OCI-LY1 (cell line): ENCODE measurements around the gene ATP7B.

Experiments
- H2AFZ ChIP-seq: fragments of 200-600 bp; sonication (generic), shearing (Covaris generic); 2 replicates; pipeline ENCODE4 v1.6.0; 2014; ENCODE audit warnings: antibody characterized with exemption, mild to moderate bottlenecking, low read length
- H3F3A ChIP-seq: fragments of 200-600 bp; sonication (generic), shearing (Covaris generic); 2 replicates; pipeline ENCODE4 v1.6.0; 2014; ENCODE audit warnings: mild to moderate bottlenecking, antibody characterized with exemption, low read length, moderate library complexity; ENCODE audit not compliant: insufficient read depth
- H3K27ac ChIP-seq: fragments of 200-600 bp; sonication (generic); 2 replicates; pipeline ENCODE4 v1.5.1; 2014; ENCODE audit warnings: low read length, mixed run types, mild to moderate bottlenecking, low read depth; ENCODE audit not compliant: poor library complexity, severe bottlenecking
- H3K27me3 ChIP-seq: fragments of 200-600 bp; sonication (generic); 2 replicates; pipeline ENCODE4 v1.6.0; 2014; ENCODE audit warnings: antibody characterized with exemption, mild to moderate bottlenecking, low read length, moderate library complexity; ENCODE audit not compliant: insufficient read depth
- H3K36me3 ChIP-seq: fragments of 200-600 bp; sonication (generic); 2 replicates; pipeline ENCODE4 v1.6.1; 2014; ENCODE audit warnings: mild to moderate bottlenecking, antibody characterized with exemption, low read length, moderate library complexity, mixed read lengths; ENCODE audit not compliant: insufficient read depth
- H3K4me1 ChIP-seq: fragments of 200-600 bp; sonication (generic); 2 replicates; pipeline ENCODE4 v1.5.1; 2014; ENCODE audit warnings: mild to moderate bottlenecking, low read length, moderate library complexity; ENCODE audit not compliant: insufficient read depth, severe bottlenecking
- H3K4me2 ChIP-seq: fragments of 200-600 bp; sonication (generic), shearing (Covaris generic); 2 replicates; pipeline ENCODE4 v1.6.1; 2014; ENCODE audit warnings: low read length
- H3K4me3 ChIP-seq: fragments of 200-600 bp; sonication (generic); 2 replicates; pipeline ENCODE4 v1.5.1; 2014; ENCODE audit warnings: low read length, low read depth, mild to moderate bottlenecking, mixed read lengths; ENCODE audit not compliant: poor library complexity, severe bottlenecking
- H3K79me2 ChIP-seq: fragments of 200-600 bp; shearing (Covaris generic); 2 replicates; pipeline ENCODE4 v1.6.1; 2016; ENCODE audit warnings: mixed run types, low read length, mixed read lengths; ENCODE audit not compliant: insufficient read depth
- H3K9ac ChIP-seq: fragments of 200-600 bp; sonication (generic), shearing (Covaris generic); 2 replicates; pipeline ENCODE4 v1.6.1; 2014; ENCODE audit warnings: mild to moderate bottlenecking, low read length, mixed read lengths
- H3K9me2 ChIP-seq: fragments of 200-600 bp; sonication (generic), shearing (Covaris generic); 2 replicates; pipeline ENCODE4 v1.6.1; 2014; ENCODE audit warnings: low read depth, mild to moderate bottlenecking, low read length, mixed read lengths
- H3K9me3 ChIP-seq: fragments of 200-600 bp; shearing (Covaris generic); 2 replicates; pipeline ENCODE4 v1.6.1; 2014; ENCODE audit warnings: low read length, mixed read lengths
- H4K20me1 ChIP-seq: fragments of 200-600 bp; sonication (generic), shearing (Covaris generic); 2 replicates; pipeline ENCODE4 v1.6.0; 2016; ENCODE audit warnings: mild to moderate bottlenecking, low read length; ENCODE audit not compliant: insufficient read depth
- EZH2 ChIP-seq: fragments of 200-600 bp; sonication (generic), shearing (Covaris generic); IDR thresholded peaks from 2 replicates; pipeline ENCODE4 v1.8.0; 2017; ENCODE audit warnings: borderline replicate concordance, mixed run types, mild to moderate bottlenecking, antibody characterized with exemption, low read length, moderate library complexity, mixed read lengths
- TF ChIP-seq, protein P1 (sequence below): fragments of 200-600 bp; sonication (generic), shearing (Covaris generic); IDR thresholded peaks from 2 replicates; pipeline ENCODE4 v1.5.1; 2017; ENCODE audit warnings: mild to moderate bottlenecking, antibody characterized with exemption, low read length, moderate library complexity, mixed read lengths

Gene ATP7B

DNA sequence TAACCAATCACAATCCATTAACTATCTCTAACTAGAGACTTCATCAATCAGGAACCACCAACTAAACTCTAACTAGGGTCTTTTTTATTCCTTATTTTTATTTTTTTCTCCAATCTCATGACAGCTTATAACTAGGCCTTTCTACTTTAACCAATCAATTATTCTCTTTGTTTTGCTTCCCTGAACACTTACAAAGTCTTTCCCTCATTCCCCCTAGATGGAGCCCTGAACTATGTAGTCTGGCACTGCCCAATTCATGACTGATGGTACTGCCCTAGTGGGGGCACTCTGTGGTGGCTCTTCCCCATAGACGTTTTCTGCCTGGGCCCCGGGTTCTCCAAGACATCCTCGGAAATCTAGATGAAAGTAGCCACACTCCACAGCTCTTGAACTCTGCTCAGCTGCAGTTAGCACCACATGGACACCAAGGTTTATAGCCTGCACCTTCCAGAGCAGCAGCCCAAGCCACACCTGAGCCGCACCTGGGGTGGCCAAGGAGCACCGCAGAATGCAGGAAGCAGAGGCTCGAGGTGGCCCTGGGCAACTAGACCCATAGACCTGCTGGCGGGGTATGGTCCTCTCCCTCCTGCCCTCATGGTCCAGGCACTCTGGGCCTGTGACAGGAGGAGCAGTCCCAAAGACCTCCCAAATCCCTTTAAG lies 6.6 kb downstream of the ATP7B start:
- Histone ChIP-seq H3K79me2 (no peaks in the 10 kb centered on the region), H4K20me1 (no peaks in the 10 kb centered on the region), H3K4me3 (no peak overlapping the region), H3K9ac (no peak overlapping the region), H3K9me3 (no peaks in the 10 kb centered on the region), H3K4me2 (no peak overlapping the region), H3K27ac (no peak overlapping the region), H3K27me3 (peaks cover 12% of the 10 kb centered on the region; the same call in 1 of the 2 replicates), H2AFZ (no peak overlapping the region), H3K36me3 (no peaks in the 10 kb centered on the region), H3K4me1 (no peaks in the 10 kb centered on the region), H3K9me2 (no peaks in the 10 kb centered on the region), H3F3A (no peaks in the 10 kb centered on the region)
- TF ChIP-seq, protein P1, sequence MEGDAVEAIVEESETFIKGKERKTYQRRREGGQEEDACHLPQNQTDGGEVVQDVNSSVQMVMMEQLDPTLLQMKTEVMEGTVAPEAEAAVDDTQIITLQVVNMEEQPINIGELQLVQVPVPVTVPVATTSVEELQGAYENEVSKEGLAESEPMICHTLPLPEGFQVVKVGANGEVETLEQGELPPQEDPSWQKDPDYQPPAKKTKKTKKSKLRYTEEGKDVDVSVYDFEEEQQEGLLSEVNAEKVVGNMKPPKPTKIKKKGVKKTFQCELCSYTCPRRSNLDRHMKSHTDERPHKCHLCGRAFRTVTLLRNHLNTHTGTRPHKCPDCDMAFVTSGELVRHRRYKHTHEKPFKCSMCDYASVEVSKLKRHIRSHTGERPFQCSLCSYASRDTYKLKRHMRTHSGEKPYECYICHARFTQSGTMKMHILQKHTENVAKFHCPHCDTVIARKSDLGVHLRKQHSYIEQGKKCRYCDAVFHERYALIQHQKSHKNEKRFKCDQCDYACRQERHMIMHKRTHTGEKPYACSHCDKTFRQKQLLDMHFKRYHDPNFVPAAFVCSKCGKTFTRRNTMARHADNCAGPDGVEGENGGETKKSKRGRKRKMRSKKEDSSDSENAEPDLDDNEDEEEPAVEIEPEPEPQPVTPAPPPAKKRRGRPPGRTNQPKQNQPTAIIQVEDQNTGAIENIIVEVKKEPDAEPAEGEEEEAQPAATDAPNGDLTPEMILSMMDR = no peak
- no peak for TF ChIP-seq EZH2

DNA sequence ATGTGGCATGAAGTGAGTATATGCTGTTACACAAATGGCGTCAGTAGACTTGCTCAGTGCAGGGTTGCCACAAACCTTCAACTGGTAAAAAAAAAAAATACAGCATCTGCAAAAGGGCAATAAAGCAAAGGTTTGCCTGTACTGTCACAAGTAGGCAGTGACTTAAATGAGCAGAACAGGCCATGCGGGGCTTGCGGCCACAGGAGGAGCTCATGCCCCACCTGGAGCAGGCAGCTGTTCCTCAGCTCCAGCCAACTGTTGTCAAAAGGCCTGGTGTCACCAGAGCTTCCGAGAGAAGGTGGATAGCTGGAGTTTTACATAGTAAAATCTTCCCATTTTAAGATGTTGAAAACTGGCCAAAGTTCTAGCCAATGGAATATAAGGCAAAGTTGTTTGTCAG lies 7.7 kb downstream of the ATP7B start:
- TF ChIP-seq, protein P1 = no peak
- TF ChIP-seq EZH2 = no peak
- Histone ChIP-seq H3K27ac (no peak overlapping the region), H4K20me1 (no peaks in the 10 kb centered on the region), H3K36me3 (no peaks in the 10 kb centered on the region), H3K4me1 (no peaks in the 10 kb centered on the region), H2AFZ (no peak overlapping the region), H3K9me3 (no peaks in the 10 kb centered on the region), H3K79me2 (no peaks in the 10 kb centered on the region), H3K27me3 (peaks cover 12% of the 10 kb centered on the region; the same call in 1 of the 2 replicates), H3F3A (no peaks in the 10 kb centered on the region), H3K4me3 (no peak overlapping the region), H3K9me2 (no peaks in the 10 kb centered on the region), H3K9ac (no peak overlapping the region), H3K4me2 (no peak overlapping the region)

DNA sequence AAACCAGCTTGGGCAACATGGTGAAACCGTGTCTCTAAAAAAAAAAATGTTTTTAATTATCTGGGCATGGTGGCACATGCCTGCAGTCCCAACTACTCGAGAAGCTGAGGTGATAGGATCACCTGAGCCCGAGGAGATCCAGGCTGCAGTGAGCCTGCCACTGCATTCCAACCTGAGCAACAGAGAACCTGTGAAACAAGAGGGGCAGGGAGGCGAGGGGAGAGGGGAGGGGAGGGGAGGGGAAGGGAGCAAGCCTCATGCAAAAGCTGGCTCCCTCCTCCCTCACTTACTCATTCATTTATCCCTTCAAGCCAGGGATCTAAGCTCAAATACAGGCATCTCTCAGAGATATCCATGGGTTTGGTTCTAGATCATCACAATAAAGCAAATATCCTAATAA lies 8.9 kb downstream of the ATP7B start:
- no peak overlapping the region for H3K4me2 ChIP-seq
- H3K4me3 ChIP-seq = no peak overlapping the region
- no peak overlapping the region for H3K27ac ChIP-seq
- H3K79me2 ChIP-seq = no peaks in the 10 kb centered on the region
- no peaks in the 10 kb centered on the region for H3K9me3 ChIP-seq
- no peaks in the 10 kb centered on the region for H3F3A ChIP-seq
- no peak overlapping the region for H2AFZ ChIP-seq
- H3K27me3 ChIP-seq = peaks cover 12% of the 10 kb centered on the region; the same call in 1 of the 2 replicates
- no peak overlapping the region for H3K9ac ChIP-seq
- no peaks in the 10 kb centered on the region for H3K36me3 ChIP-seq
- TF ChIP-seq, protein P1 = no peak
- H3K9me2 ChIP-seq = no peaks in the 10 kb centered on the region
- no peaks in the 10 kb centered on the region for H4K20me1 ChIP-seq
- no peaks in the 10 kb centered on the region for H3K4me1 ChIP-seq
